ENCODE data around the gene NSMF. TPM values are rescaled to one million over a fixed set of nuclear protein-coding genes. Genes with fewer than 3 reads are reported as not detected.
A peak's percentile ranks its signal among the peaks of the same experiment; 100 is the strongest.

Gene NSMF, protein sequence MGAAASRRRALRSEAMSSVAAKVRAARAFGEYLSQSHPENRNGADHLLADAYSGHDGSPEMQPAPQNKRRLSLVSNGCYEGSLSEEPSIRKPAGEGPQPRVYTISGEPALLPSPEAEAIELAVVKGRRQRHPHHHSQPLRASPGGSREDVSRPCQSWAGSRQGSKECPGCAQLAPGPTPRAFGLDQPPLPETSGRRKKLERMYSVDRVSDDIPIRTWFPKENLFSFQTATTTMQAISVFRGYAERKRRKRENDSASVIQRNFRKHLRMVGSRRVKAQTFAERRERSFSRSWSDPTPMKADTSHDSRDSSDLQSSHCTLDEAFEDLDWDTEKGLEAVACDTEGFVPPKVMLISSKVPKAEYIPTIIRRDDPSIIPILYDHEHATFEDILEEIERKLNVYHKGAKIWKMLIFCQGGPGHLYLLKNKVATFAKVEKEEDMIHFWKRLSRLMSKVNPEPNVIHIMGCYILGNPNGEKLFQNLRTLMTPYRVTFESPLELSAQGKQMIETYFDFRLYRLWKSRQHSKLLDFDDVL
- total RNA-seq = 22.0 and 22.9 TPM in 2 replicates

DNA sequence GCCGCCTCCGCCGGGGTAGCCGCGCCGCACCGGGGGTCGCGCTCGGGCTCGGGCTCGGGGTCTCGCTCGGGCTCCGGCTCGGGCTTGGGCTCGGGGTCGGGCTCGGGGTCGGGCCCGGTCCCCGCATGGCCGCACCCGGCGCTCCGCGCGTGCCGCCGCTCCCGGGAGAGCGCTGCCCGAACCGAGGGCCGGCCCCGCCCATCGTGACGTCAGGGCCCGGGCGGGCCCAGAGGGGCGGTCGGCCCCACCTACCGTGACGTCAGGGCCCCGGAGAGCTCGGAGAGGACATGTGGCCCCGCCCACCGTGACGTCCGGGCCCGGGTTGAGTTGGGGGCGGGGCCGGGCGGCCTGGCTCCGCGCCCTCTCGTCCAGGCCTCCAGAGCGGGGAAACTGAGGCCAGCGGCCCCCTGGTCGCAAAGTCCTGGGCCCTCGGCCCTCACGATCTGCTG is at the start of gene NSMF:
TSS of gene NSMF (minus strand) at position 183 of the 449 bp plus-strand sequence. CDS start 232 bp downstream, outside the sequence.
- peak within 1 kb of the TSS; percentile 71 for H3K4me3 ChIP-seq (ENCODE audit: low read depth, low read length)
- TF ChIP-seq, protein P1, sequence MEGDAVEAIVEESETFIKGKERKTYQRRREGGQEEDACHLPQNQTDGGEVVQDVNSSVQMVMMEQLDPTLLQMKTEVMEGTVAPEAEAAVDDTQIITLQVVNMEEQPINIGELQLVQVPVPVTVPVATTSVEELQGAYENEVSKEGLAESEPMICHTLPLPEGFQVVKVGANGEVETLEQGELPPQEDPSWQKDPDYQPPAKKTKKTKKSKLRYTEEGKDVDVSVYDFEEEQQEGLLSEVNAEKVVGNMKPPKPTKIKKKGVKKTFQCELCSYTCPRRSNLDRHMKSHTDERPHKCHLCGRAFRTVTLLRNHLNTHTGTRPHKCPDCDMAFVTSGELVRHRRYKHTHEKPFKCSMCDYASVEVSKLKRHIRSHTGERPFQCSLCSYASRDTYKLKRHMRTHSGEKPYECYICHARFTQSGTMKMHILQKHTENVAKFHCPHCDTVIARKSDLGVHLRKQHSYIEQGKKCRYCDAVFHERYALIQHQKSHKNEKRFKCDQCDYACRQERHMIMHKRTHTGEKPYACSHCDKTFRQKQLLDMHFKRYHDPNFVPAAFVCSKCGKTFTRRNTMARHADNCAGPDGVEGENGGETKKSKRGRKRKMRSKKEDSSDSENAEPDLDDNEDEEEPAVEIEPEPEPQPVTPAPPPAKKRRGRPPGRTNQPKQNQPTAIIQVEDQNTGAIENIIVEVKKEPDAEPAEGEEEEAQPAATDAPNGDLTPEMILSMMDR (IDR thresholded peaks at IDR 0.05; ENCODE audit: insufficient read depth, low read depth, low read length) = no peak
- peak; percentile 94 for DNase-seq (ENCODE audit: low read depth)

DNA sequence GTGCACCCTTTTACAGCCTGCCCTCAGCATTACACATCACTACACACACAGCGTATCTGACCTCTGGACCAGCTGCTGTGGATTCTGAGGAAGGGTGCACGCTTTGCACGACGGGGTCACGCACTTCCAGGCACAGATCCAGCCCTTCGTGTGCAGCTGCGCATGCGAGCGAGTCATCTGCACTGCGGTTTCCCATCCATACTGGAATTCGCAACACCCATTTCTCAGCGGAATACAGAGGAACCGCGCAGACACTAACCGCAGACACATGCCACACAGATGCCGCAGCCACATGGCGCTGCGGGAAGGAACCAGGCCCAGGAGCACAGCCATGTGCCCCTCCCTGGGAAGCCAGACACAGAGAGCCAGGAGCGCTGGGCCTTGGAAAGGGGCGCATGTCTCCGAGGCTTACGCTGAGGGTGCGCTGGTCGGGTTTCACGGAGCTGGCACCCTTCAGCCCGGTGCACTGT is 47.6 kb upstream of the NSMF start:
- TF ChIP-seq, protein P1 (IDR thresholded peaks at IDR 0.05; ENCODE audit: insufficient read depth, low read depth, low read length) = no peak
- peak; percentile 38 for DNase-seq (ENCODE audit: low read depth)

DNA sequence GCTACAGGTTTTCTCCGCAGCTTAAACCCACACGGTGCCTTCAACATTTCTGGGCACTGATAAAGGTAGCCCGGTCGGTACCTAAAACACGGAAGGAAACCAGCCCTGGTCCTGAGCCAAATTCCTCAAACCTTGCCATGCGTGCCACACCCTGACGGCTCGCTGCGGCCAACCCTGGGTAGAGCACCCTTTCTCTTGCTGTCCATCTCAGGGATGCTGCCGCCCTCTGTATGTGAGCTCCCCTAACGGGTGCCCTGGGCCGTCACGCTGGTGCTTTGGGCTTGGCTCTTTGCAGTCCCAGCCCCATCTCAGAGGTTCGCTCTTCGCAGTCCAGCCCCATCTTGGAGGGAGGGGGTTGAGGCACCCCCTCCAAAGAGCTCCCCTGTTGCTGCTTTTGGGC is 47.1 kb upstream of the NSMF start:
- no peak for DNase-seq (ENCODE audit: low read depth)
- no peak overlapping the region for H3K4me3 ChIP-seq (ENCODE audit: low read depth, low read length)
- TF ChIP-seq, protein P1 (IDR thresholded peaks at IDR 0.05; ENCODE audit: insufficient read depth, low read depth, low read length) = no peak

More for the DNA sequence above, 47.6 kb upstream of the NSMF start:
- no peak overlapping the region for H3K4me3 ChIP-seq (ENCODE audit: low read depth, low read length)

DNA sequence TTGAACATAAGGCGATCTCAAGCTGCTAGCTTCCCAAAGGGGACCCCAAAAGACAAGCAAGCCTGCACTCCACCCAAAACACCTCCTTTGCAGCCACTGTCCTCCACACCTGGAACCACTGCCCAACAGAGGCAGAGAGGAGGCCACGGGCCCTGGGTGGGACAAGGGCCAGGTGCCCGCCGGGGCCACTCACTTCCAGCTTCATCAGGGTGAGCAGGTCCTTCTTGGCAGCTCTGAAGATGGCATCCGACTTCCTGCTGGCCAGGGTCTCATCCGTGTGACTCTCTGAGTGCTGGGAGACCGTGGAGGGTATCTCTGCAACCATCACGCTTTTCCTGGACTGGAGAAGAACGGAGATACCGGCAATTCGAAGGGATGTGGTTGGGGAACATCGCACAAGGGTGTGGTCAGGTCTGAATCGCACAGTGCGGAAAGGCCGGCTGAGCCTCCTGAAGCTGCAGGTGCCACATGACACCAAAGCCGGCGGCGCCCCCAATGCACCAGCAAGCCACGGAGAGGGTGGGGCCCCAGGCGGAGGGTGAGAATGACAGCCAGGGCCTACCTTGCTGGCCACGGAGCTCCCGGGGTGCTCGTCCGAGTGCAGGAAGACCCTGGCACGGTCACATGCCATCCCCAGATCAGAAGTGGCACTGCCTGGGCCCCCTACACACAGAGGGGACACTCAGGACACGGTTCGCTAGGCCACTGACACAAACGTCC is 46.4 kb upstream of the NSMF start:
- TF ChIP-seq, protein P1 (IDR thresholded peaks at IDR 0.05; ENCODE audit: insufficient read depth, low read depth, low read length) = no peak
- DNase-seq (ENCODE audit: low read depth) = no peak
- no peak overlapping the region for H3K4me3 ChIP-seq (ENCODE audit: low read depth, low read length)

DNA sequence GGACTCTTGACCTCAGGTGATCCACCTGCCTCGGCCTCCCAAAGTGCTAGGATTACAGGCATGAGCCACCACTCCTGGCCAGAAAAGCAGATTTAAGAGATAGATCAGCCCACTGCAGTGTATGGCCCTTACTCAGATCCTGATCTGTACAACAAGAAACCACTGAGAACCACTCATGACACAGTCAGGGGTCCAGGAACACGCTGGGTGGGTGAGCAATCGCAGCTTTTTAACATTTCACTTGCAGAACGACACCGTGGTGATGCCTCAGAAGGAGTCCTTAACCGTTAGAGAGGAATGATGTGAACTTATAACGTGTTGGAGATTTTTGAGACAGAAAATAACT is 45.3 kb upstream of the NSMF start:
- TF ChIP-seq, protein P1 (IDR thresholded peaks at IDR 0.05; ENCODE audit: insufficient read depth, low read depth, low read length) = no peak
- no peak for DNase-seq (ENCODE audit: low read depth)

DNA sequence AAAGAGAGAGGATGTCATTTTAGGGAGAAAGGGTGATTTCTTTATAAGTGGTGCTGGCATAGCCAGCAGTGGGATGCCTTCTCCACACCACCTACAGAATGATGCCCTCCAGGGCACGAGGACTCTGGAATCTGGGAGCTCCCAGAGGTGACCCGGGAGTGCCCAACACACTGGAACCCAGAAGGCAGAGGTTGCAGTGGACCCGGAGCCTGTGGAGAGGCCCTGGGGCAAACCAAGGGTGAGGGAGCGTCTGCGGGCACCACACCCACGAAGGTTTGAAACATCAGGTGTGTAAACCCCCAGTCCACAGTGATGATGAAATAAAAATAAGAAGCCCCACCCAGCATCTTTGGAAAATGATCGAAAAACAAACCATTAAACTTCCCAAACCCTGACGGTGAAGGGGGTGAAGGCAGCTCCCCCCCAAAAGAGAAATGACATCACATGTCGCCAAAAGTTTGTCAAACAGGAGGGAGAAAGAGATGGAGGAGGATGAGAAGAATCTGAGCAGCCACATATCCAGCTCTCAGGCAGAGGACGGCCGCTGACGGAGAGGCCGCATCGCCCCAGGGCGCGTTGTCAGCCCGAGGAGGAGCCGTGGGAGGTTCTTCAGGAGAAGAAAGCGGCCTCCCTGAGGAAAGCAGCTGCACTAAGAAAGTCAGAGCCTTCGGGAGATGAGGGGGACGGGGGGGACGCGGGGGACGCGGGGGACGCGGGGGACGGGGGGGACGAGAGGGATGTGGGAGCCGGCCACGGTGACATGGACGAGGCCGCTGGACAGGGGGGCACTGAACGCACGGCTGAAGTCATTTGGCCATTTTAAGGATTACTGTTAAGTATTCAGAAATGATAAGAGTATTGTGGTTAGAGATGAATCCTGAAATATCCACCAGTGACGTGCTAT is 43.1 kb upstream of the NSMF start:
- no peak for DNase-seq (ENCODE audit: low read depth)
- TF ChIP-seq, protein P1 (IDR thresholded peaks at IDR 0.05; ENCODE audit: insufficient read depth, low read depth, low read length) = no peak
- H3K4me3 ChIP-seq (ENCODE audit: low read depth, low read length) = no peak overlapping the region

More for the DNA sequence above, 45.3 kb upstream of the NSMF start:
- no peak overlapping the region for H3K4me3 ChIP-seq (ENCODE audit: low read depth, low read length)

All from fibroblast of villous mesenchyme (primary cell).